Stimulated activated CD4-positive, alpha-beta T cell treated with anti-CD3 and anti-CD28 coated beads, Interleukin-4, amount 100 ng/mL, for 4 hours (primary cell): ENCODE data around the gene ACTL7A.

Experiments used
- DNase-seq, 2 experiments: peaks; one replicate each; pipeline ENCODE4 v3.0.0-alpha.2; 2020

Gene ACTL7A

GRCh38 chr9:108851138-108851537 is 10.9 kb upstream of the ACTL7A start:
- no peak for DNase-seq

- DNase-seq = no peak
These were observed 10.0 kb upstream of the ACTL7A start for GRCh38 chr9:108852079-108852478.

GRCh38 chr9:108854094-108854493 is 8.0 kb upstream of the ACTL7A start:
- no peak for DNase-seq

DNA sequence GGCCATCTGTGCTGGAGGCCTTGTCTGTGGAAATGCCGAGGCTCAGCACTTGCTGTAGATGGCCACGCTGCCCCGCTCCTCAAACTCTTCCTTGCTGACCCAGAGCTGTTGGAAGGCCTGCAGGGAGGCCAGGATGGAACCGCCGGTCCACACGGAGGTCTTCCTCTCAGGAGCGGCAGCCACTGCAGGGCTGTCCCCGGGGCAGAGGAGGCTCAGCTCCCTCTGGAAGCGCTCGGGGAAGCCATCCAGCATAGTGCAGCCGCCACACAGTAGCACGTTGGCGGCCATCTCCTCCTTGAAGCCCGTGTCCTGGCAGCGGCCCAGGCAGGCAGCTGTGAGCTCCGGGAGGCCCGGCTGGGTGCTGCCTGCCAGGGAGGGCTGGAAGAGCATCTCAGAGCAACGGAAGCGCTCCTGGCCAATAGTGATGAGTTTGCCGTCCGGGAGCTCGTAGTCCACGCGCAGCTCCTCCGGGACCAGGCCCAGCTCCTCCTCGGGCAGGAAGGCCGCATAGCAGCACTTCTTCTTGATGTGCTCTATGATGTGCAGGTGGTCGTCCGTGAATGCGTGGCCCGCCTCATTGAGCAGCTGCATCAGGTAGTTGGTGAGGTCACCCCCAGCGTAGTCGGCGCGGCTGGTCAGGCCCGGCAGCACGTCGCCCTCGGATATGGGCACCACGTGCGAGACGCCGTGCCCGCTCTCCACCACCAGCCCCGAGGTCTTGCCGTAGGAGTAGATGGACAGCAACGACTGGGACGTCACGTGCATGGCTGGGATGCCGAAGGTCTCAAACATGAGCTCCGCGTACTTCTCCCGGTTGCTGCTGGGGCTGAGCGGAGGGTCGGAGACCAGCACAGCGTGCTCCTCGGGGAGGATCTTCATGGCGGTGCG is 7.2 kb upstream of the ACTL7A start:
- no peak for DNase-seq

DNA sequence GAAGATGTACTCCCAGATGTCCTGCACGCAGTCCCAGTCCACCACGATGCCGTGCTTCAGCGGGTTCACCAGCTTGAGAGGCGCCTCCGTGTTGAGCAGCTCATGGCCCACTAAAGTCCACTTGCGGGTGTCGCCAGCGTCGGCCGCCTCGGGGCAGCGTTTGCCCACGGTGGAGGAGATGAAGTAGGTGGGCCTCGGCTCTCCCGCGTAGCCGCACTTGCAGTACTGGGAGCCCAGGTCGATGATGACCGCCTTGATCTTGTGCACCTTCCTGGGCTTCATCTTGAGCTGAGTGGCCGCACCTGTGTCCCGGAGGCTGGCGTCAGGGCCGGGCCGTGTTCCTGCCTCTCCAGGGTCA is 6.6 kb upstream of the ACTL7A start:
- DNase-seq = no peak

DNA sequence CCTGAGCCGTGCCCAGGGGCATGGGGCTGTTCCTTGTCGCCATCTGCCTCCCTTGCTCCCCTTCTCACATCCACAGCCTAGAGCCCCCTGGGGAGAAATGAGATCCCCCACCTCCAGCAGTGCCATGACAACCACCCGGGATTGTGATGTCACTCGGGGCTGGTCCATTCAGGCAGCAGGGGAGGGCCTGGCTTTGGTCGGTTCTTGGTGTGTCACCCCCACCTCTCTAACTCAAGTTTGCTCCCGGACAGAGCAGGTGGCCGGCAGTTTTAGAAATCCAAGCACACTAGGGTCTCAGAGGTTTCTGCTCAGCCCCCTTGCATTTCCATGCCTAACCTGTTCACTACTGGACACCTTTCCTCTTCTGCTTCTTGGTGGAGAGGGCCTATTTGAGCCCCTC is 6.2 kb upstream of the ACTL7A start, which contains the start of gene ACTL7B:
TSS of gene ACTL7B (minus strand) at position 99 of the 400 bp plus-strand sequence. CDS start at position 43, 56 bp downstream.
- no peak for DNase-seq

DNA sequence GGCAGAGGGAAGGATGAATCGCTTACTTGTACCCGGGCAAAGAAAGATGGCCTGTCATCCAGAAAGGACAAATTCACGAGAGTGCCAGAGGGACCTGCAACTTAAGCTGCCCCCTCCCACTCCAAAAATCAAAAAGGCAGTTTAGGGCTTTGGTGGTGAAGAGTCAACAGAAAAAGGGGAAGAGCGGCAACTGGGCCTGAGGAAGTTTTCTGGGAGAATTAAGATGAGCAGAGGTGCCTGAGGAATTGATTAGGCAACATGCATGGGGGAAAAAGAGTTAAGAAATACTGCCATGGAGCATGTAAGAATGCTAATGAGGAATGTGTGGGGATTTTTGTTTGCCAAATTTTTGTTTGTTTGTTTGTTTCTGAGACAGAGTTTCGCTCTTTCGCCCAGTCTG is 4.5 kb upstream of the ACTL7A start:
- DNase-seq = no peak

DNA sequence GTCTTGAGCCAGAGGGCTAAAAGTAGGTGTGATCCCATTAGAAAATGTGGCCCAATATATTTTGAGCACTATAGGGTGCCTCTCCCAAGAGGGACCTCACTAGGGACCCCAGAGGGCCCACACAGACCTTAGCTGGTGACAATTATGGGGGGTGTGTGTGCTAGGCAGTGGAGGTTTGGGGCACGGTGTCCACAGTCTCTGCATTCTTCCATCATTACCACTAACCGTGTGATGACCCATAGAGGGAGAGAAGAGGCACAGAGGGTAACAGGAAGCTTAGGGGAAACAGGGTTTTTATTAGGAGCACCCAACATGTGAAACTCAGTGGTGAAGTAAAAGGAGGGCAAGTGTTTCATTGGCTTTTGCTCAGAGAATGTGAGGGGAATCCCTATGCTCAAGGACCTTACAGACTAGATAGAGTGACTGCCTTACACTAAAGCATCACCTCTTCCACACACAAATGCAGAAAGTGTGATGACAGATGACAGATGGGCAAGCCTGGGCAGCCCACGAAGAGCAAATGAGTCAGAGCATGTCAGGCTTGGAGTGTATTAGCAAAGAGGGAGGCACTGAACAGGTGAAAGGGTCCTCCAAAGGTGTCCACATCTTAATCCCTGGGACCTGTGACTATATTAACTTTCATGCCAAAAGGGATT is 2.5 kb upstream of the ACTL7A start:
- DNase-seq = no peak

- no peak for DNase-seq
These were observed 1.7 kb upstream of the ACTL7A start for GRCh38 chr9:108860354-108860753.

GRCh38 chr9:108860764-108861163 is 1.3 kb upstream of the ACTL7A start:
- DNase-seq = no peak

GRCh38 chr9:108861464-108861863 is 602 bp upstream of the ACTL7A start:
- DNase-seq = no peak

- DNase-seq = no peak
These were observed 1.8 kb downstream of the ACTL7A start for GRCh38 chr9:108863891-108864290.

DNA sequence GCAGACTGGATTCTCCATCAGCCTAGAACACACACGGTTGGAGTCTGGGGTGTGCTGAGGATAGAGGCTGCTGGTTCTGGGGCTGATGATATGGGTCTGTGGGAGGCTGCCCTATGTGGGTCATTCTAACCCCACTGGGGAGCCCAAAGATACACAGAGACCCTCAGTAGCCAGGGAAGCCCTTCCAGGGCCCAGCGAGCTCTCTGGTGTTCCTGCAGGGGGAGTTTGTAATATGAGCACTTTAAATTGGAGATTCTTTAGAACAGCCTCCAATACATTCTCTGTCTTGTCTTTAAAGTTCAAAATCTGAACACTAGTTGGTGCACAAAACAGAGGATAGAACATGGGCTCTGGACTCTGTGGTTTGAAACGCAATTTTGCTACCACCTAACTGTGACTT is 2.4 kb downstream of the ACTL7A start:
- no peak for DNase-seq

- no peak for DNase-seq
These were observed 3.0 kb downstream of the ACTL7A start for GRCh38 chr9:108865037-108865436.

DNA sequence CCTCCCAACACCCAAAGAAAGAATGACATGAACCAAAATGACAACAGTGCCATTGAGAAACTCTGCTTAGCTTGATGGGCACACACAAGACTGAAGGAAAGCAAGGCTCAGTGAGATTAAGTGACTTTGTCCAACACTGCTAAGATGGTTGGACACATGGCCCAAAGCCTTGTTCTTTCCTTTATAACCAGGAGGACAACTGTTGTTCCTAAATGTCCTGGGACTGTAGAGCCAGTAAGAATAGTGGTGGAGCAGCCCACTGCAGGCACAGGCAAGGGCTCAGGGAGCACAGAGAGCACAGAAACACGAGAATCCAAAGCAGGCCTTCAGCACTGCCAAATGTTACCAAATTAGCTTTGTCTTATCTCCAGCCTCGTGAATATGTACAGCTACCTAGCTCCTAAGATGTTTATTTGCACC is 3.9 kb downstream of the ACTL7A start:
- DNase-seq = no peak

GRCh38 chr9:108867116-108867515 is 5.0 kb downstream of the ACTL7A start:
- DNase-seq = no peak

DNA sequence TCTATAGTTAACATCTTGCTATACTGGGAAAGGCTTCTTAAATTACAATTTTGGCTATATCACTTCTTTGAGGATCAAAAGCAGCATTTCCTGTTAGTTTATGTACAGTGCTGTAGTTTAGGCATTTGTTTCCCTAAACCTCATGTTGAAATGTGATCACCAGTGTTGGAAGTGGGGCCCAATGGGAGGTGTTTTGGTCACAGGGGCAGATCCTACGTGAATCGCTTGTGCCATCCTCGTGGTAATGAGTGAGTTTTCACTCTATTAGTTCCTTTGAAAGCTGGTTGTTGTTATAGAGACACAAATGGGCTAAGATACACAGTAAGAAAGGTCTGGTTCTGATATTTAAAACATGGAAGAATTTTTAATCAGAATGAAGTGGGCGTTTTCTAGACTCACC is 5.8 kb downstream of the ACTL7A start:
- DNase-seq = no peak

DNA sequence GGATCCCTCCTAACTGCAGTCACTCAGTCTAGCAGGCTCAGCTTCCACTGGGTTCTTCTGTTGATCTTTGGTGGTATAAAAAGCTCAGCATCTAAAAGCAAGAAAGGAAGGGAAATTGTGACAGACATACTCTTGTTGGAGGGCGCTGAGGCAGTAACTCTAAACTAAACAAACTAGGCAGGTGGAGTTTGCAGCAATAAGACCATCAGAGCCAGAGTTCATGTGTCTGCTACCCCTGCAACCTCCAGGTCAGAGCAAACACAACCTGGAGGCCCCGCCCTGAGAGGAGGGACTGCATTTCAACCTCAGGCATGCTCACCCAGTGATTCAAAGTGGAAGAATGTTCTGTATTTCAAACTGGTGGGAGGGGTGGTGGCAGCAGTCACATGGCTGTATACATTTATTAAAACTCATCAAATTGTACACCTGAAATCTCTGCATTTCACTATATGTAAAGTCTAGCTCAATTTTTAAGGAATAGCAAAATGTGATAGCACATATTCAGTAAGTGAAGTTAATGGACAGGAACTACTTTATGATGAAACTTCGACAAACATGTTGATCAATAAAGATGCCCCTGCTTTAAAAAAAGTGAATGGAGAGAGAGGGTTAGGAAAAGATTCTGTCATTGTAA is 7.1 kb downstream of the ACTL7A start:
- DNase-seq = no peak

DNA sequence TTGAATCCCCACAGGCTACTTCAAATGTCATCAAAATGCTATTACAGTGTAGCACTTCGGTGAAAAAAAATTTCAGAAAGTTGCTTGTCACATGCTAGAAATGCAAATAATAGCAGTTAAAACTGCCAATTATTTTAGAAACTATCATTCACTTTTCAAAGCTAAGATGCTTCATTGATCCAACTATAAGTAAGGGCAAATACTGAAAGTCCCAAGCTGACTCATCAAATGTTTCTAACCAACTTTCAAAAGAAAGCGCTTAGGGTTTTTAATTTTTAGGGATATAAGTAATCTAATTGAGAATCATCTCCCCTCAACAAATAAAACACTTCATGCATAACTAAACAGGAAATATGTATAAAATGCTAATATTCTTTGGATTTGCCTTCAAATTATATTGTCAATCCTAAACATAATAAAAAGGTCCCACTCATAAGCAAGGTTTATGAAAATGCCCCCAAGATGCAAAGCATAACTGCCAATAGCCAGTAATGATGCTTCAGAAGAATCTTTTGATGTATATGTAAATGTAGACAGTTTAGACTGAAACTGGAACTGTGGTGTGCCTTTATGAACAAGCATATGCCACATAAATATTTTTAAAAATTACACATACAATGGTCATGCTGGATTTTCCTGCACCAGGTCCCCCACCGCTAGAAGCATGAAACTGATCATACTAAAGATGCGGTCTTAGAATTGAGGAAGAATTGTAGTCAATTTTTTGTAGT is 12.2 kb downstream of the ACTL7A start:
- no peak for DNase-seq

GRCh38 chr9:108876425-108876824 is 14.4 kb downstream of the ACTL7A start:
- no peak for DNase-seq

DNA sequence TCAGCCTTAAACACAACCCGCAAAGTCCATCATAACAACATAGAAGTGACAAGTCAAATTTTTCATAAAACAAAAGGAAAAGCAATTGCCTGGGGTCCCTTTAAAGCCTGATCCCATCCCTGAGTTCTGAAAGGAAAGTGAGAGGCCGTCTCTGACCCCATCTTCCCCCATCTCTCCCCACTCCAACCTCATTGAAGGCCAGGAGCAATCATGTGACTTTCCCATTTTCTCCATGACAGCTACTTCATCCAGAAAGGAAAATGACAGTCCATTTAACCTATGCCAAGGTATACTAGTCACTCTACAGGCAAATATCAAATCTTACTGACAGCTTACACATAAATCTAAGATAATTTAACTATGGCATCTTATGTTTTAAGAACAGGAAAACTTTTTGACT is 15.5 kb downstream of the ACTL7A start:
- DNase-seq = no peak

DNA sequence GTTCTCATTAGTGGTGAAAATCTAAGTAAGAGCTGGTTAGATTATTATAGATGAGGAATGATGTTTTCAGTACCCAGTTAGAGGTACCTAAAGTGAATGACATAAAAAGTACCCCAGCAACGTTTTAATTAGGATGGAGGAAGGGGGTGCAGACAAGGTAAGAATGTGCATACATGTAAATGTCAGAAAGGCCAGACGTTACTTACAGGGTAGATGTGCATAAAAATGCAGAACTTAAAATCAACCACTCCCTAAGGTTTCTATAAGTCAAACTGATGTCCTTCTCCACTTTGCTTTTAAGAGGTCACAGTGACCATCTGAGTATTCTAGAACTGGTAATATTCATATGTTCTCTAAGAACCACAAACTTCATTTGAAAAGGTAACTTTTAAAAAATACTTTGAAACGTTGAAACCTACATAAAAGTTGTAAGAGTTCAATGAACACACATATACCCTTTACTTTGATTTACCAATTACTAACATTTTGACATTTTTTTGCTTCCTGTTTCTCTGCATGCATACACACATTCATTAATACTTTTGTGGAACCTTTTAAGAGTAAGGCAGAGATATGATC is 18.8 kb downstream of the ACTL7A start:
- no peak for DNase-seq
